ENCODE measurements around the gene EDAR. TPM values are rescaled to one million over a fixed set of nuclear protein-coding genes. Genes with fewer than 3 reads are reported as not detected.

EDAR gene
- total RNA-seq, 1 experiment from 2014 or later: 0.15 TPM

DNA sequence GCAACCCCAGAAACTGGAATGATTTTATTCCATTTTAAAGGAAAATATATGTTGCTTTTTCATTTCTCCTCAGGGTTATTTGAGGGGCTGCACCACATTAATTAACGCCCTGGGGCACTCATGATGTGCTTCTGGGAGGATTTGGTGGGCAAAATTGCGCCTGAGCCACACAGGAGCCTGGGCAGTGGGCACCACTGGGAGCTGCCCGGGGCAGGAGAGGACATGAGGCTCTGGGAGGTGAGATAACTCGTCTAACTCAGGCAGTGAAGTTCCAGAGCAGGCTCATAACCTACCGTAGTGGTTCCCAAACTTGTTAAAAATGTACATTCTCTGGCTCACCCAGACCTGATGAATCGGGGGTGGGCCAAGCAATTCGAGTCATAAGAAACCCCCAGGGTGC is 68.3 kb downstream of the EDAR start:
- no peak for DNase-seq (ENCODE audit: low read depth, low spot score)
- H4K20me1 ChIP-seq (ENCODE audit: insufficient read depth): no peaks in the 10 kb centered on the region
- intact Hi-C loops (cut with micrococcal nuclease): no loop called here
- no peak overlapping the region for H3K9ac ChIP-seq (ENCODE audit: low read length)
- H3K27me3 ChIP-seq (ENCODE audit: insufficient read depth, low read length): no peaks in the 10 kb centered on the region
- no peak overlapping the region for H3K4me3 ChIP-seq (replicated peaks in 1 of 2; ENCODE audit: low read depth in 1 of 2, low read length in 2 of 2)
- H3K27ac ChIP-seq (ENCODE audit: low read depth, low read length): no peak overlapping the region
- H3K4me2 ChIP-seq (ENCODE audit: low read length): no peak overlapping the region
- H3K36me3 ChIP-seq (ENCODE audit: control insufficient read depth in 1 of 2, insufficient read depth in 2 of 2, low read length in 2 of 2): no peaks in the 10 kb centered on the region
- no peaks in the 10 kb centered on the region for H3K9me3 ChIP-seq (ENCODE audit: control insufficient read depth in 1 of 2, insufficient read depth in 1 of 2, low read depth in 1 of 2, low read length in 2 of 2)
- BruUV-seq (replicated peaks): no TSS peak
- H3K79me2 ChIP-seq (ENCODE audit: insufficient read depth, low read length): no peaks in the 10 kb centered on the region
- TF ChIP-seq YY1 (IDR thresholded peaks at IDR 0.05; ENCODE audit: extremely low read depth, insufficient replicate concordance, low read depth, low read length) (no peak), CBX3 (IDR thresholded peaks at IDR 0.05; ENCODE audit: low read depth) (no peak), ZNF274 (IDR thresholded peaks at IDR 0.05; ENCODE audit: low read depth, low read length) (no peak), EGR1 (IDR thresholded peaks at IDR 0.05; ENCODE audit: low read depth) (no peak)
- TF ChIP-seq, protein P1, sequence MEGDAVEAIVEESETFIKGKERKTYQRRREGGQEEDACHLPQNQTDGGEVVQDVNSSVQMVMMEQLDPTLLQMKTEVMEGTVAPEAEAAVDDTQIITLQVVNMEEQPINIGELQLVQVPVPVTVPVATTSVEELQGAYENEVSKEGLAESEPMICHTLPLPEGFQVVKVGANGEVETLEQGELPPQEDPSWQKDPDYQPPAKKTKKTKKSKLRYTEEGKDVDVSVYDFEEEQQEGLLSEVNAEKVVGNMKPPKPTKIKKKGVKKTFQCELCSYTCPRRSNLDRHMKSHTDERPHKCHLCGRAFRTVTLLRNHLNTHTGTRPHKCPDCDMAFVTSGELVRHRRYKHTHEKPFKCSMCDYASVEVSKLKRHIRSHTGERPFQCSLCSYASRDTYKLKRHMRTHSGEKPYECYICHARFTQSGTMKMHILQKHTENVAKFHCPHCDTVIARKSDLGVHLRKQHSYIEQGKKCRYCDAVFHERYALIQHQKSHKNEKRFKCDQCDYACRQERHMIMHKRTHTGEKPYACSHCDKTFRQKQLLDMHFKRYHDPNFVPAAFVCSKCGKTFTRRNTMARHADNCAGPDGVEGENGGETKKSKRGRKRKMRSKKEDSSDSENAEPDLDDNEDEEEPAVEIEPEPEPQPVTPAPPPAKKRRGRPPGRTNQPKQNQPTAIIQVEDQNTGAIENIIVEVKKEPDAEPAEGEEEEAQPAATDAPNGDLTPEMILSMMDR (IDR thresholded peaks at IDR 0.05 in 2 of 3, conservative IDR thresholded peaks at IDR 0.05 in 1 of 3; ENCODE audit: borderline replicate concordance in 1 of 3, insufficient read depth in 1 of 3, low read depth in 2 of 3, low read length in 2 of 3): no peak
- TF ChIP-seq, protein P2, sequence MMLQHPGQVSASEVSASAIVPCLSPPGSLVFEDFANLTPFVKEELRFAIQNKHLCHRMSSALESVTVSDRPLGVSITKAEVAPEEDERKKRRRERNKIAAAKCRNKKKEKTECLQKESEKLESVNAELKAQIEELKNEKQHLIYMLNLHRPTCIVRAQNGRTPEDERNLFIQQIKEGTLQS (IDR thresholded peaks at IDR 0.05): no peak
- ATAC-seq: no peak
- peaks cover 4 to 22% of the 10 kb centered on the region in 2 experiments; a peak in 3 of 4 replicates for H3K4me1 ChIP-seq (ENCODE audit: control insufficient read depth in 1 of 2, insufficient read depth in 2 of 2, low read length in 2 of 2)
- no peaks in the 10 kb centered on the region for H3K9me2 ChIP-seq (ENCODE audit: insufficient read depth)
- no peak overlapping the region for H2AFZ ChIP-seq (ENCODE audit: low read depth, low read length, poor library complexity, severe bottlenecking)
- CTCF ChIA-PET: no interaction called here
- RAD21 ChIA-PET (ENCODE audit: low non-redundant PET in 1 of 2, low total read pairs in 2 of 2, uncharacterized antibody in 2 of 2, unreplicated experiment in 2 of 2): no interaction called here
- POLR2A ChIA-PET: no interaction called here
